GM21526 (cell line): ENCODE results near the gene ANXA1.

Experiments
- ATAC-seq: cut with Tn5 transposase; IDR thresholded peaks from one replicate; pipeline ENCODE4 v1.9.1; 2021; ENCODE audit warnings: moderate library complexity; ENCODE audit not compliant: unreplicated experiment, low FRiP score

ANXA1 gene, protein sequence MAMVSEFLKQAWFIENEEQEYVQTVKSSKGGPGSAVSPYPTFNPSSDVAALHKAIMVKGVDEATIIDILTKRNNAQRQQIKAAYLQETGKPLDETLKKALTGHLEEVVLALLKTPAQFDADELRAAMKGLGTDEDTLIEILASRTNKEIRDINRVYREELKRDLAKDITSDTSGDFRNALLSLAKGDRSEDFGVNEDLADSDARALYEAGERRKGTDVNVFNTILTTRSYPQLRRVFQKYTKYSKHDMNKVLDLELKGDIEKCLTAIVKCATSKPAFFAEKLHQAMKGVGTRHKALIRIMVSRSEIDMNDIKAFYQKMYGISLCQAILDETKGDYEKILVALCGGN

GRCh38 chr9:73151653-73152542, at the start of gene ANXA1:
TSS of gene ANXA1 (plus strand) at chr9:73151865. CDS start at chr9:73158536, 6,671 bp downstream.
- no peak for ATAC-seq

DNA sequence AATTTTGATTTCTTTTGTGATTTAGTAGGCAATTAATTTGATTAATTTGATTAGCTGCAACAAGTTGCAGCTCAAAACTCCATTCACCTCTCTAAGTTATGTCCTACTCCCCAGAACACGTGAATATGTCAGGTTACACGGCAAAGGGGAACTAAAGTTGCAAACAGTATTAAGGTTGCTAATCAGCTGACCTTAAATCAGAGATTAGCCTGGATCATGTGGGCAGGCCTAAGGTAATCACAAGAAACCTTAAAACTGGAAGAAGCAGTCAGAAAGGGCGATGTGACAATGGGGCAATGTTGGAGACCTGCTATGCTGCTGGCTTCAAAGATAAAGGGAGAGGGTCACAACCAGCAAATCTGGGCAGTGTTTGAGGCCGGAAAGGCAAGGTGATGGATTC, 47.3 kb upstream of the ANXA1 start:
- ATAC-seq: no peak

DNA sequence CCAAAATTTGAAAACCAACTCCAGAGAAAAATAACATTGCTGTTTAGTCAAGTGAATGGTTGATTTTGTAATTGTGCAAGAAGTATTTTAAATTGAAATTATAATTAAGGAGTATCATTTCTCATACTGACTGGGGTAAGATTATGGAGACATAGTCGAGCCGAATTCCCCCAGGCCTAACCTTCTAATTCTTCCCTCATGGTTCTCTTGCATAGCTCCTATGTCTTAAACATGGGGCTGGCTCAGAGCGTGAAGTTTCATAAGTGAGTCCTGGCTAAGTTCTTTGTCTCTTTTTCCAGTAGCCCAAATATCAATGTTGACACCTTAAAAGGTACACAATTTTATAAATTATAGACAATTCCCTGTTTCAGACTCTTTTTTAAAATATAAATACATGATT, 46.7 kb upstream of the ANXA1 start:
- no peak for ATAC-seq

- peak; percentile 96 for ATAC-seq
Observed at GRCh38 chr9:73107489-73108069, 44.1 kb upstream of the ANXA1 start.

DNA sequence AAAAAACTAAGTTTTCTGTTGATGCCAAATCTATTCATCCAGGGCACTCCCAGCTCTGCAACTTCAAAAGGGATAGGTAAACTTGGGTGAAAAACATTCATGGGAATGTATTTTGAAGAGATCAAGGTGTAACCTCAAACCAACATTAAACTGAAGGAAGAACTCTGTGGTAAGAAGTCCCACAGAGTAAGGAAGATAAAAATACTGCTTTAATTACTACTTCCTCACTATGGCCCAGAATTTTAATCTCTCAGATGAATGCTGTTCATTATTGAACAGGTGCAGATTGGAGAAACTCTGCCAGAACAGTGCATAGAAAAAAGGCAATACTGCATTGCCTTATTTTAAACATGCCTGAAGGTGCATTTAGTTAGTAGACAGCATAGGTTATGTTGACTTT, 37.6 kb upstream of the ANXA1 start:
- ATAC-seq: no peak

DNA sequence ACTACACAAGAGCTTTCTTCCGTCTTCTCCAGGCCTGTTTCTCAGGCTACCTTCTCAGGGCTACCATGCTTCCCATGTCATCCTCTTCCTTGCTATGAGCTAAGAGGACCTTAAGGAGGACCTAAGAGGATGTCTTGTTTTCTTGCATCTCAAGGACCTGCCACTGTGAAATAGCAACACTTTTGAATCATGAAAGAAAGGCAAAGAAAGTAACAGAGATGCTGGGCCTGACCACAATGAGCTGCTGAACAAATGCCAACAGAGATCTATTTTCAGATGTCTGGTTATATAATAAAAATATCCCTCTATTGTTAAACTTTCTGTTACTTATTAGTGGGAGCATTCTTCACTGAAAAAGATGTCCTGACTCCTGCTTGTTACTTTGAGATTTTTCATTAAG, 36.7 kb upstream of the ANXA1 start:
- no peak for ATAC-seq

- no peak for ATAC-seq
Observed at GRCh38 chr9:73116031-73116430, 35.6 kb upstream of the ANXA1 start.

DNA sequence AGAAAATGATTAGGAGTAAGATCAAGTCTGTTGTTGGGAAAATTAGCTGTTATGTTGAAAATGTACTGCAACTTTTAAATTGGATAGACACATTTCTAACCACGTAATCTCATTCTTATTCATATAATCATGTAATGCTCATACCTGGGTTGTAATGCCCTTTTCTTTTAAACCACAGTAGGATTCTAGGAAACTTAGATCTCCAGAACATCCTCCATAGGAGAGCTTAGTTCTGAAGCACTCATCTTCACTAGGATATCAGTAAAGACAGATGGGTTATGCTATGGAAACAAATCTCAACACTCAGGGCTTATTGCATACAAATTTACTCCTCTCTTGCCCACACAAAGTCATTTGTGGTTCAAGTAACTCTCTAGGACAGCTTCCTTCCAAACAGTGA, 34.8 kb upstream of the ANXA1 start:
- no peak for ATAC-seq

DNA sequence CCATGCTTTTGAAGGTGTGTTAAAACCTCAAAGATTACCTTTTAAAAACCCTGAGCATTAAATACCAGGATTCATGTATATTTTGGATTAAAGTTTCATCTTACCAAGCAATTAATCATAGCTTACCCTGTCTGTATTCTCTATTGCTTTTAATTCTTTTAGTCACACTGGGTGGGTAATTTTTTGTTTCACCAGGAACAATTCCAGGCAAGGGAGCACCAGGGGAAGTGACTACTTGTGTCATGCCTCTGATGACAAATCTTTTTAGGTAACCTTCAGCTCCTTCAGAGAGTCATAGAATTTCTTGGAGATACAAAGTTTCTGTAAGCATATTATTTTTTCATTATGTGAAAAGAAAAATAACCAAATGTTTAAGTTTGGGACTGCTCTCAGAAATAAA, 33.4 kb upstream of the ANXA1 start:
- ATAC-seq: no peak

- ATAC-seq: no peak
Observed at GRCh38 chr9:73118898-73119554, 32.6 kb upstream of the ANXA1 start.

- ATAC-seq: no peak
Observed at GRCh38 chr9:73121375-73121935, 30.2 kb upstream of the ANXA1 start.

DNA sequence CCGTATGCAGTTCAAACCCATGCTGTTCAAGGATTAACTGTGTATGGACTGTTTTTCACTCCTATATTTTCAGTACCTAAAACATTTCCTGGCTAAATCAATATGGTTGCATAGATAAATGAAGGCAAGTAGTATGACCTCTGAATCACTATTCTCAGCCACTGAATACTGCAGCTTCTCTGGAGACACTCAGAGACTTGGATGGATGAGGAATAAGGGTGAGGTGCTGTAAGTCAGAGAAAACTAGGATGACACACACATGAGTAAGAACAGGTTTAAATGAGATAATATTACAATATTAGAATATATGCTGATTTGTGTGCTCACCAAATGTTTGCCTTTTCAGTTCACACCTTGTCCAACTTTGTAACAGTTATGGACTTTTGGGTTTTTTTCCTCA, 26.0 kb upstream of the ANXA1 start:
- no peak for ATAC-seq

DNA sequence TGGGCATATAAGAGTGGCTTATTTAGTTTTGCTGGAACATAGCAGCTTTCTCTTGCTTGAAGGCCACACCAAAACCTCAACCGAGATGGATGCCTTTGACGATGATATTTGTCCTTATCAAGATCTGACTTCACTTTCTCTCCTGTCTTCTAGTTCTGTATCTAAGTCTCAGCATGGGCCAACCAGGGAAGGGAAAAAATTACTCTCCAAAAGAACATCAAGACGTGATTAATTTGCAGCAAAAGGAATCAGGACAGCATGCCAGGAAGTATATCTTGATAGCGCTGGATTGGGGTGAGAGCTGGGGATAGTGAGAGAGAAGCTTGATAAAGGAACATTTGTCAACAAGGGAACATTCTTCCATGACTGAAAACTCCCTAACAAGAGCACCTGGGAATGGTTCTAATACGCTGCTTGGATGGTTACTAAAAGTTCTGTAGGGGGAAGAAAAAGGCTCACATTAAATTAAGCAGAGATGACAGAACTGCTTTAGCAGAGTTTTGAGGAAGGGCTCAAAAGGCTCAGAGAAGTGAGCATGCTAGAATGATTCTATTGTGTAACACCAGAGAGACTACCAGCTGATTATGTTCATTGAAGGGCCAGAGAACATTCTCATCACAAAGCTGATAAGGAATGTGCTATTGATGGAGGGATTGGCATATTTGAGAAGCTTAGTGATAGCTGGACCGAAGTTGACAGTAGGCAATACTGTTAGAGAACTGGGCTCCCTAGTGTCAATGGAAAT, 21.6 kb upstream of the ANXA1 start:
- ATAC-seq: no peak

GRCh38 chr9:73131461-73131860, 20.2 kb upstream of the ANXA1 start:
- no peak for ATAC-seq

DNA sequence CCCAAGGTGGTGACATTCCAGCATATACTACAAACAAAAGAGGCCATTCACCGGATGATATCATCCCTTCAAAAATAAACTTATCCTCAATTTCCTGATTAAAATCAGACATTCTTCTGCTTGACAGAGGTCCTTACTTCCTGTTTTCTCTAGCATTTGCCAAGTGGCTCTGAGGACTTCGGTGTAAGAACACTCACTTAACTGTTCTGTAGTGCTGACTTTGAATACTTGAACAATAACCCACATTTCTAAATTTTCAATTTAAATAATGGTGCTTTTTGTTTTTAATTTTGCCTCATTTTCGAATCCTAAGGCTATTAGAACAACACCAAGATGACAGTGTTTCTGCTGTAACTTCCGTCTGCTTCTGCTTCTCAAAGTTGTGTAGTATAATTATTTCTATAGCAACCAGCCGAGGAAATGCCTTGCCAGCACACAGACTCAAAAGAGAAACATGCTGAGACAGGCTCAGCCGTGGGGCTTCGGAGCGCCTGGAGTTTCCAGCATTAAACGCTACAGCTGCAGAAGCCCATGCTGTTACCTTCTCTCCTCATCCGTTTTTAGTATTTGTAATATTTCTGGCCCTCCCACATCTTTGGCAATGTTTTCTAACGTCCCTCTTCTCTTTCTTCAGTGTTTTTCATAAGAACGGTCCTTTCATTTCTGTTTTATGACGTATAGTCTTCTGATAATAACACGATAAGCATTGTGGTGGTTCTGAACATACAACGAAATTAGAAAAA, 19.5 kb upstream of the ANXA1 start:
- ATAC-seq: peak; percentile 94

DNA sequence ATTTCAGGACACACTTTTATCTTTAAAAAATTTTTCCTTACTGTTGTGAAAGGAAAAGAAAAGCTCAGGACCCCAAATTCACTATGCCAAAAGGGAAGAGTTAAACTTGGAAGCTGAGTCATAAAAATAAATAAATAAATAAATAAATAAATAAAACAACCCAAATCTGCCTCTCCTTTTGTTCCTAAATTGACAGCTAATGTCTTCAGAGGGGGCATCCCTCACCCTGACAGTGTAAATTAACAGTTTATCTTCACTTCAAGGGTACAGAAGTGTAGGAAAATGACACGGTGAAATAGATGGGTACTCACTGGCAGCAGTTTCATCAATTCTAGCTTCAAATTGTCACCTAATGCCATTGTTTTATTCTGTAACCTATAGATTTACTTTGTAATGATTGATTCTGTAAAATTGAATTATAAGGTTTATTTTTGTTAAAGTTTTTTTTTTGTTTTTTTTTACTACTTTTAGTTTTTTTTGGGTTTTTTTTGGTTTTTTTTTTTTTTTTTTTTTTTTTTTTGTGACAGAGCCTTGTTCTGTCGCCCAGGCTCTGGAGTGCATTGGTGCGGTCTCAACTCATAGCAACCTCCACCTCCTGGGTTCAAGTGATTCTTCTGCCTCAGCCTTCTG, 18.5 kb upstream of the ANXA1 start:
- ATAC-seq: no peak

- ATAC-seq: peak; percentile 44
Observed at GRCh38 chr9:73133921-73134407, 17.7 kb upstream of the ANXA1 start.

DNA sequence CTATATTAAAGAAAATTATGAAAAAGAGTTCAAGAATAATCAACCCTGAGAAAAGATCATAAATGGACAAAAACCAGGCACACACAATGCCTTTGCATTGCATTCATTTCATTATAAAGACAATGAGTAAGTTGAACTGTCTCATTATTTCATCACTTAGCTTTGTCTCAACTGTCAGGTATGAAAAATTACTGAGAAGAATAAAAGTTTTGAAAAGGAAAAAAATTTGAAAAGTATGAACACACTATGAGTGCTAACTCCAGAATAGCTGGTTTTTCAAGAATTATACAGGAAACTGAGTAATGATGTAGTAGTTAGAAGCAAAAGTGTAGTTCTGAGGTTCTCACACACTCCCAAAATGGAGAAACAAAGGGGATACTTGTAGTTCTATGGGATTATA, 16.3 kb upstream of the ANXA1 start:
- ATAC-seq: no peak
